ENCODE measurements around the gene POPDC3. TPM values are rescaled to one million over a fixed set of nuclear protein-coding genes. Genes with fewer than 3 reads are reported as not detected.

Gene POPDC3
- total RNA-seq, 1 experiment from 2014 or later: 5.7 TPM

DNA sequence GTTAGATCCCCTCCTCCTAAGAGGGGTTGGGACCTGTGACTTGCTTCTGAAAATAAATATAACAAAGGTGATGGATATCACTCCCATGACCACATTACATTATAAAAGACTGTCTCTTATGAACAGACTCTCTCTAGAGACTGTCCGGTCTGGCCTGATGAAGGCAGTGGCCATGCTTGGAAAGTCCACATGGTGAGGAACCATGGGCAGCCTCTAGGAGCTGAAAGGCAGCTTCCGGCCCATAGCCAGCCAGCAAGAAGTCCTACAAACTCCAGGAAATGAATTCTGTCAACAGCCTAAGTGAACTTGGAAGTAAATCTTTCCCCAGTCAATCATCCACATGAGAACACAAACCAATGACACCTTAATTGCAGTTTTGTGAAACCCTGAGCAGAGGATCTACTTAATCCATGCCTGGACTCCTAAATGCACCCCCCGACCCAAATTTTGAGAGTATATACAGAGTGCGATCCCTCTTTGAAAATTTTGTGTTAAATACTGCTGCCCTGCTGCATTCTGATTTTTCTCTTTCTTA lies 2.2 kb upstream of the POPDC3 start:
- H3K27ac Mint-ChIP-seq: peak overlapping the region in 2 of 3 experiments; percentile 17 to 60; a peak in 1 of 7 replicates
- WGBS (ENCODE audit: extremely low coverage, insufficient read length, low lambda C conversion rate): no CpG with 5 or more reads among the region's 4 CpGs
- no peak overlapping the region for H3K4me2 ChIP-seq (ENCODE audit: insufficient read depth, insufficient read length, low read length)

More for the DNA sequence above, 2.2 kb upstream of the POPDC3 start:
- Histone ChIP-seq H2BK12ac (ENCODE audit: insufficient read length, low read depth, low read length) (no peak overlapping the region), H3T11ph (ENCODE audit: low read length) (no peak overlapping the region), H3K56ac (ENCODE audit: insufficient read length, low read depth, low read length) (no peak overlapping the region), H4K20me1 (ENCODE audit: control insufficient read depth, insufficient read depth, insufficient read length) (no peaks in the 10 kb centered on the region), H3K79me2 (ENCODE audit: insufficient read depth, low read length) (no peaks in the 10 kb centered on the region), H3K9me3 (ENCODE audit: control insufficient read depth, low read depth, low read length) (no peaks in the 10 kb centered on the region), H2AFZ (ENCODE audit: low read length) (no peak overlapping the region), H3K23me2 (ENCODE audit: insufficient read length, low read depth, low read length, poor library complexity, severe bottlenecking) (peaks cover 7% of the 10 kb centered on the region), H2BK5ac (ENCODE audit: insufficient read length, low read length) (no peak overlapping the region), H4K8ac (replicated peaks; ENCODE audit: insufficient read length, low read depth, low read length) (no peak overlapping the region), H4K91ac (ENCODE audit: insufficient read length, low read depth, low read length) (no peak overlapping the region), H2BK20ac (ENCODE audit: low read depth, low read length, poor library complexity, severe bottlenecking) (no peak overlapping the region), H3K79me1 (ENCODE audit: insufficient read depth, low read depth, low read length, poor library complexity, severe bottlenecking) (no peaks in the 10 kb centered on the region), H4K5ac (ENCODE audit: insufficient read length, low read depth, low read length) (no peak overlapping the region), H3K18ac (ENCODE audit: insufficient read length, low read depth, low read length) (no peak overlapping the region), H2BK15ac (ENCODE audit: low read depth, low read length) (no peak overlapping the region), H3K9ac (ENCODE audit: extremely low read depth, insufficient read length, low read length) (no peak overlapping the region), H3K4ac (ENCODE audit: low read depth, low read length) (no peak overlapping the region), H2BK120ac (ENCODE audit: low read depth, low read length, poor library complexity, severe bottlenecking) (no peak overlapping the region), H3K27ac (ENCODE audit: insufficient read length, low read depth, low read length) (no peak overlapping the region), H2AK5ac (ENCODE audit: insufficient read length, low read length) (no peak overlapping the region), H3K23ac (ENCODE audit: insufficient read length, low read depth, low read length) (no peak overlapping the region), H3K14ac (ENCODE audit: insufficient read depth, low read length) (no peak overlapping the region), H3K27me3 (ENCODE audit: insufficient read depth, low read length) (no peaks in the 10 kb centered on the region; the same call in 1 of the 2 replicates), H3K4me1 (ENCODE audit: insufficient read depth, low read length) (peaks cover 2% of the 10 kb centered on the region; the same call in 1 of the 2 replicates)
- Mint-ChIP-seq H3K27me3 (ENCODE audit: low read depth) (peaks cover 25% of the 10 kb centered on the region), H3K4me3 (no peak overlapping the region), H3K36me3 (ENCODE audit: insufficient read depth in 1 of 3, low read depth in 3 of 3) (no peaks in the 10 kb centered on the region; a peak in 1 of 7 replicates), H3K4me1 (peaks cover 43 to 58% of the 10 kb centered on the region in 2 experiments), H3K9me3 (no peaks in the 10 kb centered on the region; a peak in 1 of 5 replicates)
- TF ChIP-seq CTCF (conservative IDR thresholded peaks at IDR 0.05): no peak
- no peak for DNase-seq
